ENCODE data around the gene RASSF5.
"Not testable (repeated sequence)": the region's sequence is repeated elsewhere in the genome, so short reads cannot be mapped to it uniquely, and the experiment has no call there.

The RASSF5 gene

DNA sequence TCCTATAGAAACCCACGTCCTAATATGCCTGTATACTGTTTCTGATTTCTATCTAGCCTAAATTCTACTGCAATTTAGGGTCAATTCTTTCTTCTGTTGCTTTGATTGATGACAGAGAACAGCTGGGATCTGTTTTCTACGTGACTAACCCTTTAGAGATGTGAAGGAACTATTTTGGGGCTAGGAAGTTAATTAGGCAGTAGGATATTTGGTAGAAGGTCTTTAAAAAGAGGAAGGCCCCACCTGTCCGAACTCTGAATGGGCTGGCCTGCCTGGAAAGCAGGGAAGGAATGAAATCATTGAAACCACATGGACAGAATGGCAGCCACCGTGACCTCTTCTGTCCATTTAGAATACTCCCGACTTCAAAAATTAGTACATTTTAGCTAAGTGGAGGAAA, 83.9 kb downstream of the RASSF5 start:
- DNase-seq, result no peak

DNA sequence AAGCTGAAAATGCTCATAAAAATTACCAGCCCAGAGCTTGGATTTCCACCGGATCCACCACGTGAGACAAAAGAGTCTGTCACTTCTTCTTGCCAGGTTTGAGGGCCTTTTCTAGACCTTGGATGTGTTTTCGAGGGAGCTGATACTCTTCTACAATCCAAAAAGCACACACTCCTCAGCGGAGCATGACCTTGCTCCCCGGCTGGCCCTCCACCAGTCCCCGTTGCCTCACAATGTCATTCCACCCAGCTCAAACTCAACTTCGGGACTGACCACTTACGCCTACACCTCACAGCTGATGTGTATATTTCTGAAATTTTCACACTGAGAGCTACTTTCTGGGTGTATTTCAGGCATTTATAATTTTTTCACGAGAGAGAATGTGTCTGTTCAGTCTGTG, 84.4 kb downstream of the RASSF5 start:
- DNase-seq, result no peak

DNA sequence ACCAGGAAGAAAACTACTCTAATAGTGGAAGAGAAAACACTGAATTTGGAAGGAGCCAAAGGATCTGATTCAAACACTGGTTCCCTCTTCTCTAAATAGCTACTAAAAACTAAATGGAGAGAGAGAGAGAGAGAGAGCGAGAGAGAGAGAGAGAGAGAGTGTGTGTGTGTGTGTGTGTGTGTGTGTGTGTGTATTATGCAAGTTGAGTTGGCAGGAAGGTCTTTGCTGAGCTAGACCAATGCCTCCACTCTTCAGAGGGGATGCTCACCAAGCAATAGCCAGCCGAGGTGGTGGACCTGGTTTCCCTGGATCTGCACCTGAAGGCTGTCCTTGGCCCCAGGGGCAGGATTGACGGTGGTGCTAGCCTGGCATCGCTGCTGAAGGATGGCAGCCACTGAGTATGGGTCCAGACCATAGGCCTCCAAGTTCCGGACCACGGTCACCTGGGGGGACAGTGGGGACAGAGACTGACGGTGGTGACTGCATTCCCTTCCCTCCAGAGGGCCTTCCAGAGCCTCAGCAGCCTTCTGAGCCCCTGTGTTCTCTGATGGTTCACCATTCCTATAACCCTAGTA, 86.1 kb downstream of the RASSF5 start:
- DNase-seq, result no peak

DNA sequence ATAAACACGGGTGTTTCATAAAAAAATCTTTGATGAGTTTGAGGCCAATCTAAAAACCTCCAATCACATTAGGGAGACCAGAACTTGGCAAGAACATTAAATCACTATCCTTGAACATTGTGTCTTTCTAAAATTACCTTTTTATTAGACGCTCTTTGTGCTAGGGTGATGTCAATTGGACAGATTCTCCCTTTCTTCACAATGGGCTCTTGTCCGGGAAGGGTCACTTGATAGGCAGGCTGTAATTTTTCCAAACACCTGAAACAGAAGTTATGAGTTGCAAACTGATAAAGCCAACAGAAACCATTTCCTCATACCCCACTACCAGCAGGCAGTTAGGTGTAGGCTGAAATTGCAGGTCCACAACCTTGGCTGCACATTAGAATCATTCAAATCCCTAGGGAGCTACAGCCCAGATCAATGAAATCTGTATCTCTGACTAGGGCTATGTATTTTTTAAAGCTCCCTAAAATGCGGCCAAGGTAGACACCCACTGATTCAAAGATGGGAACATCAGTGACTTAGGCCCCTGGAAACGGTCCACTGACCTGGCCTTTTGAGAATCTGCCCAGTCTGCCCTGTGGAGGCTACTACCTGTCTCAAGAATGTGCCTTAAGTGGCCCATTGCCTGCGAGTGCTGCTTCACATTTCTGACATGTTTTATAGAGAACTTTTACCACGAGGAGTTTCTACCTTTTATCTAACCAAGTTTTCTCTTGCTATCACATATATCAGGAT, 88.4 kb downstream of the RASSF5 start:
- no peak for DNase-seq

DNA sequence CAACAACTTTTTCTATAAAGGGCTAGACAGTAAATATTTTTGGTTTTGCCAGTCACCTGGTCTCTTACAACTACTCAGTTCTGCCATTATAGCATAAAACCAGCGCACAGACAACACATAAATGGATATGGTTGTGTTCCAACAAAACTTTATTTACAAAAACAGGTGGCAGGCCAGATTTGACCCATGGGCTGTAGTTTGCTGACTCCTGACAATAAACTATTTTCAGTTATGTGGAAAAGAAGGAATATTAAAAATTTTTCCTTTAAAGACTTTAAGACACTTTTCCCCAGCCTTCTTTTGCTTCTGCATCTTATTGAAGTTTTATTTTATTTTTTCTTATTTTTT, 89.0 kb downstream of the RASSF5 start:
- DNase-seq, result no peak

DNA sequence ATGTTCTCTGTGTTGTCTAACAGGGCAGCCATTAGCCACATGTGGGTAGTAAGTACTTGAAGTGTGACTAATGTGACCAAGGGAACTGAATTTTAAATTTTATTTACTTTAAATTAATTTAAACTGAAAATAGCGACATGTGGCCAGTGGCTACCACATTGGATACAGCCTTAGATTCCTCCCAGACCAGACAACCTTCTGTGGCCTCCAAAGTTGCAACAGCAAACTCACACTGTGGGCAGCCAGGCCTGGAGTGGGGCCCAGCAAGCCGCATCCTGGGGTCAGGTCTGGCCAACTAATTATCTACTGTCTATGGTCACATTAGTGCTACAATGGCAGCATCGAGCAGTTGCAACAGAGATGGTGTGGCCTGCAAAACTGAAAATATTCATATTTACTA, 93.2 kb downstream of the RASSF5 start:
- no peak for DNase-seq

DNA sequence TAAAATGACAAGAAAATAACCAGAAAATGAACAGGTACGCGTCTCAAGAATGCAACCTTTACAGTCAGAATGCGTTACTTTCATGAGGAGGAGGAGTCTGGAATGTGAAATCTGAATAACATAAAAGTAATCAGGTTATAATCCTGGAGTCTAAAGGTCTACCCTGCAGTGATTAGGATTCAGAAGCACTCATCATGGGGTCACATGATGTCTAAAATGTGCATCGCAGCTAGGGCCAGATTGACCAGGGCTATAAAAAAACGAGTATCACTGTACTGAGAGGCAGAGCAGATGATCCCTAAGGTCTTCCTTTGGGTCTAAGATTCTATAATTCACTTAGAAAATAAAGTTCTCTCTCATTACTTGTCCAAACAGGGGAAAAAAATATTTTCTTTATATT, 97.5 kb downstream of the RASSF5 start:
- DNase-seq, result no peak

DNA sequence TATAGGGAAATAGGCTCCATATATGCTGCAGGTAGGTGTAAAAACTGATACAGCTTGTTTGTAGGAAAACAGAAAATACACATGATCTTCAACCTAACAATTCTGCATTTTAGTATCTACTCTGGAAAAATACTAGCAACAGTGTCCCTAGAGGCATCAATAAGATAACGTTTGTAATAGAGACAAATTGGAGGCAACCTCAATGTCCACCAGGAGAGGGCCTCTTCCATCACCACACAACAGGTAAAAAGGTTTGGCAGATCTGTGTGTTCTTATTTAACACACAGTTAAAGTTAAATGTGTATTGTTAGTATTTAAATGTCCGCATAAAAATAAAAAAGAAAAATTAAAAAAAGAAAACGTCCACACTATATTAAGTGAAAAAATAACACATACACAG, 99.5 kb downstream of the RASSF5 start:
- DNase-seq, result no peak

DNA sequence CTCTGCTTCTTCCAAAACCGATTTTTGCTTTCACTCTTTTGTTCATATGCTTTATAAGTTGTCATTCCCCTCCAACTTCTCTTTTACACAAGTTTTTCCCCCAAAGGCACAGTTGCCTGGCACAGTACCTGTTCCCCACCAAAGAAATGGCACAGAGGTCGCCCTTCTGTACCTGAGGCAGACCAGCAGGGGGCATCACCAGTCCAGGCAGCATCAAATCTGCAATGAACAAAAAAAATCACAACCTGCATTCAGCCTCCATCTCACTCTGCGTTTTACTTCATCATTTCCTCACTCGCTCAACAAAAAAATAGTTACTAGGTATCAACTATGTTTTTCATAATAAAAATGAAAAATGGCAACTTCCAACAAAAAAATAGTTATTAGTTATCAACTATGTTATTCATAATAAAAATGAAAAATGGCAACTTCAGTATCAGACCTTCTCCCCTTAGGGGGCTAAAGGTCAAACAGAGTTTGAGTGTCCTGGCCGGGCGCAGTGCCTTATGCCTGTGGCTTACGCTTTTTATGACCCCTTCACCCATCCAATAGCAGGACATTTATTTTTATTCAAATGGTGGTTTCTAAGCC, 100.9 kb downstream of the RASSF5 start:
- no peak for DNase-seq

DNA sequence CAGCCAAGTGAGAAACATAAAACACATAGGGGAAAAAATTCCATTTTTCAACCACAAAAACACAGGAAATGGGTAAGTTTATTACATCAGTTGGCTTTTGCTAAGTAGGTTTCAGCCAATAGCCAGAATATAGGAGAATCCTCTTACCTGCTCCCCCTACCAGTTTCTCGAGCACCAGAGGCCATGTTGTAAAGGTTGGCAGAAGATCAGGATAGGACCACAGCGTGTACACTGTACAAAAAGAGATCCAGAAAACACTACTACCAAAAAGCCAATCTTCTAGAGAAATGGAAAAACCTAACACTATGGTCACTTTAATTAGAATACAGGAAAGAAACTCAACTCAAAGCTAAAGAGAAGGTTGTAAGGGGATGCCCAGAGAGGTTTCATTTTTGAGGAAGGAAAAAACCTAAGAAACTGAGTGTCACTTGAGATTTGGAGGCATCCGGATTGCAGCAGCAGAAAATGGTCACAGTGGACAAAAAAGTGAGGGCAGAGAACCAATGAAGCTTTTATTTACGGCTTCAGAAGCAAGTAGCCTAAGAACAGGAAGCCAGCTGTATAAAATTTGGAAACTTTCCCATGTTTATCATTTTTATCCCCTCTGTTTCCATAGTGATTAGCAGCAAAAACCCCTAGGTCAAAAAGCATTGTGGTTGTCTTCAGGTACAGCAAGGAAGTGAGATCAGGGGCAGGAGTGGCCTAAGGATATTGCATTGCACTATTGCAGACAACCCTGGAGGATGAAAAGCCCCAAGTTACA, 102.1 kb downstream of the RASSF5 start:
- DNase-seq, result no peak

DNA sequence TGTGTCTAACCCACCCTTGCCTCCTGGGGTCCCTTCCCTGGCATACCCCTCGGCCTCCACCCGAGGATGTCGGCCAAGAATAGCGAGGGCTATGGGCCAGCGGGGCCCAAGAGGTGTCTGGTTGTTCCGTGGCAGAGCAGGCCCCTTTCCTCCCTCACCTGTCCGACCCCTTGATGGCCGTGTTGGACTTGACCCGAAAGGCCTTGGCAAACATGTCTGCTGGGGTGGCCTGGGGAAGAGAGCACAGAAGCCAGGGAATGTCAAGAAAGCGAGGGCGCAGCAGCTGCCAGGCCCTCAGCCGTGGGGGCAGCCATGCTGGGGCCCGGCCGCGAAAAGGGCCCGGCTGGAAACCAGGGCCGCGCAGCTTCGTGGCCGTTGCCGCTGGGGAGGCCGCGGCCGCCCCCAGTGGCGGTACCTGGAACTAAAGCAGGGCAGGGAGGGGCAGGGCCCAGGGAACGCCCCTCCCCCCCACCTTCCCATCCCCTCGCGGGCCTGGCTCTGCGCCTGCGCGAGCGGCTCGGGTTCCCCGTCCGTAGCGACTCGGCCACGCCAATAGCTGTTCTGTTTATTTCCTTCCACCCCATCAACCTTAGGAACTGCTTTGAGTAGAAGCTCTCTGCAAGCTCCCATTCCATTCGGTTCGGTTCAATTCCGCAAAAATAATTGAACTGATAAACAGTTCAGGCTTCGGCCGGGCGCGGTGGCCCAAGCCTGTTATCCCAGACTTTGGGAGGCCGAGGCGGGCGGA, 105.0 kb downstream of the RASSF5 start, which contains the start of gene EIF2D:
Gene EIF2D (minus strand): TSS at position 337 of the 748 bp plus-strand sequence. CDS start 123 bp downstream, at position 214.
- DNase-seq, result peak; percentile 75

DNA sequence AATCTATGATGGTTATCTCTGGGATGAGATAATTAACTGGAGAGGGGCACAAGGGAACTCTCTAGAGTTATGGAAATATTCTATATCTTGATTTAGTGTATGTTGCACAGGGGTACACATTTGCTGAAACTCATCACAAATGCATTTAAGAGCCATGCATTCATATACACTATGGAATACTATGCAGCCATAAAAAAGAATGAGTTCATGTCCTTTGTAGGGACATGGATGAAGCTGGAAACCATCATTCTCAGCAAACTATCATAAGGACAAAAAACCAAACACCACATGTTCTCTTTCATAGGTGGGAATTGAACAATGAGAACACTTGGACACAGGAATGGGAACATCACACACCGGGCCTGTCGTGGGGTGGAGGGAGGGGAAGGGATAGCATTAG, 119.1 kb downstream of the RASSF5 start:
- DNase-seq, result not testable (repeated sequence)

DNA sequence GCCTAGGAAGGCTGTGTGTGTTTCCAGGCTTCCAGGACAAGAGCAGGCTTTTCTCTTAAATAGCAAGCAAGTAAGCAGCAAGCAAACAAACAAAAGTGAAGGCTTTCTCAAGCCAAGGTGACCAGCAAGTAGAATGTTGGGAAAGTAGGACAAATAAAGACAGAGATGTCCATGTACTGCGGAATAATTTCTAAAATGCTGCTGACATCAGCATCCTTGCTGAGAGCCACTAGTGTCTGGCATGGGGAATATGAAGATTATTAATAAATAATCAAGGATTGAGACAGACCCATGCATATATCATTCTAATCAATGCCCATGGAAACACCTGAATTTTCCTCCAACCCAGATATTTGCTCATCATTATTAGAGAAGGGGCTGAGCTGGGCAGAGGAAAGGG, 121.6 kb downstream of the RASSF5 start:
- no peak for DNase-seq

DNA sequence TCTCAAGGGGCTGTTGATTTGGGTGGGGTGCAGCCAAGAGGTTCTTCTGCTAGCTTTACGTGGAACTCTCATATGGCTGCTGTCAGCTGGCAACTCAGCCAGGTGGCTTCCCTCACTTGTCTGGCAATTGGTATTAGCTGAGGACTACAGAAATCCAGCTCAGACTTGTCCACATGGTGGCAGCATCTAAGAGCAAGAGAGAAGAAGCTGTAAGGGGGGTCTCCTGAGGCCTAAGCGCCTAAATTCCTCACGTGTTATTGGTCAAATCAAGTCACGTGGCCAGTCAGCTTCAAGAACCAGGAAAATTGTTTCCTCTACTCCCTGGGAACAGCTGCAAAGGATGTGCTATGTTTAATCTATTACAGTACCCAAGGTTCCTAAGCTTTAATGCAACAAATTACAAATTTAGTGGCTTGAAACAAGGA, 123.8 kb downstream of the RASSF5 start:
- DNase-seq, result peak; percentile 25

DNA sequence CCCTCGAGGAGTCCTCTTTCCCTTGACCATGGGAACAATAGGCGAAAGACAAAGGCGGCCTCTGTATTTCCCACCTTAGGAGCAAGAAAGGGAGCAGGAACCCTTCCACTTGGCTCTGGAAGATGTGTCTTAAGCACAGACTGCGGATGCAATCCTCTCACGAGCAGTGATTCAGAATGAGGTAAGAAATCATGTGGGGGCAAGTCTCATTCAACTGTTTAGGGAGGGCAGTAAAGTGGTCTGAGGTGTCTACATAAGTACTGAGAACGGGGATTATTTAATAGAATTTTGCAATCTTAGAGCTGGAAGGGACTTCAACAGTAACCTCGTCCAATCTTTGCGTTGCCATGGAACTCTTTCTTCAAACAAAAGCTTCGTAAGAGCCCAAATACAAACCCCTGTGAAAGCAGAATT, 126.4 kb downstream of the RASSF5 start:
- no peak for DNase-seq

DNA sequence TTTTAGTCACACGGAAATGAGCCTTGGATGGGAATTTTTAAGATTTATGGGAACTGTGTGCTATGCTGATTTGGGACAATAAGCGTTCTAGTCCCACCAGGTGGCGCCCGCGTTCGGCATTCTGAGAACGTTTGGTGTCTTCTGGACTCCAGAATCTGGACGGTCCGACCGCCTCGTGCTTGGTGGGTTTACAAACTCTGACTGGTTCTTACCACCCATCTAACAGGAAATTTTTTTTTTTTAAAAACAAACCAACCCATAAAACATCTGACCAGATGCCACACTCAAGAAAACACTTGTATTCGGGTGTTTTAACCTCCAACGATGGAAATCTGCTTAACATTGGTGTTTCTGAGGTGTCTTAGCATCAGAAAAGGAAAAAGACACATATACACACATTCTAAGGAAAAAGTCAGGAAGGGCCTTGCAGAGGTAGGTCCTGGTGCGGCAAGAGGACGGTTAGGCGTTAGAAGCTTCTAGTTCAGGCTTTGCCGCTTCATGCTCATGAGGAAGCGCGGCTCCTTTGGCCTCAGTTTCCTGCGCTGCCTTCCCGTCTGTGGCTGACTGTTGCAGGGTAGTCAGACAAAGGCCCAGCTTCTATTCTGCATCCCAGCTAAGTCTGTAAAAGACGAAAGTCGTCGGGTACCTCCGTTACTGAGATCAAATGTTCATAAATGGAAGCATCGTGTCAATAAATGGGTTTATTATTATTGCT, 127.2 kb downstream of the RASSF5 start:
- peak; percentile 56 for DNase-seq

DNA sequence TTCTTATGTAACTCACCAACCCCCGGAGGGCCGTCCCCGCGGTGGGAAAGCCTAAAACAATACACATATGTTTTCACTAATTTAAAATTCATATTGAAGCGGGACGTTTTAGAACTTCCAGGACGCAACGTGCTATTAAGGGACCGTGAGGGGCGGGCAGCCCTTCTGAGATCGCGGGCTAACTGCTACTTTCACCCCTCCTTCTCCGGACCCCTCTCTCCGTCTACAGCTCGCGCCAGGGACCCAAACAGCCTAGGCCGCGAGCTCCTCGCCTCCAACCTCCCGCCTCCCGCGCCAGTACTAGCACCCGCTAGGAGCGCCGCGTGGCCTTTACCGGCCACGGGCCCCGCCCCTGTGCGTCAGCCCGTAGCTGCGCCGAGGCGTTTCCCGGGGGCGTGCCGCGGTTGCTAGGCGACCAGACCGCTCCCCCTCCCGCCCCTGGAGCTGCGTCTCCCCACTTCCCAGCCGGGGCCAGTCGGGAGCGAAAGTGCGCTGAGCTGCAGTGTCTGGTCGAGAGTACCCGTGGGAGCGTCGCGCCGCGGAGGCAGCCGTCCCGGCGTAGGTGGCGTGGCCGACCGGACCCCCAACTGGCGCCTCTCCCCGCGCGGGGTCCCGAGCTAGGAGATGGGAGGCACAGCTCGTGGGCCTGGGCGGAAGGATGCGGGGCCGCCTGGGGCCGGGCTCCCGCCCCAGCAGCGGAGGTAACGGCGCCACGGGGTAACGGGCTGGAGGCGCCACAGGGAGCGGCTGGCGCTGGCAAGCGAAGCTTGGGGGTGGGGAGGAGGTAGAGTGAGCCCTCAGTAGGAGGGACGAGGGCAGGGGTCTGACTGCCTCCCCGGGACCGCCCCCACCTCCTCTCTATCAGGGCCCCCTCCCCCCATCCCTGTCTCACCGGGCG, 128.0 kb downstream of the RASSF5 start, which contains the start of gene DYRK3:
Gene DYRK3 (plus strand): TSS at position 457 of the 898 bp plus-strand sequence. CDS start 168 bp downstream, at position 625.
- peak; percentile 65 for DNase-seq

DNA sequence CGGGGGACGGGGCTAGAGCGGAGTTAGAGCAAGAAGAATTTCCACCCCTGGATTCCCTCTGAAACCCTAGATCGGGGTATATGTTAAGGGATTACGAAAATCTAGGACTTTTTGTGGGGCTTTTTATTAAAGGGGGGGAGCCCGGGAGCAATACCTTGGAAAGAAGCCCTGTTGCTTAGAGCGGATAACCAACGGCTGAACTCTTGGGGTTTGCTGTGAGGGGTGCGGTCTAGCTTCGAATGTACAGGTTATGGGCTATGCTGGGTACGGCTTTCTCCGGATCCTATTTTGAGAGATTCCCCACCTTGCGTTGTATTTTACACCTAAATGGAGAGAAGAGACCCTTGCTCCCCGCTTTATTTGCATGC, 128.6 kb downstream of the RASSF5 start:
- no peak for DNase-seq

DNA sequence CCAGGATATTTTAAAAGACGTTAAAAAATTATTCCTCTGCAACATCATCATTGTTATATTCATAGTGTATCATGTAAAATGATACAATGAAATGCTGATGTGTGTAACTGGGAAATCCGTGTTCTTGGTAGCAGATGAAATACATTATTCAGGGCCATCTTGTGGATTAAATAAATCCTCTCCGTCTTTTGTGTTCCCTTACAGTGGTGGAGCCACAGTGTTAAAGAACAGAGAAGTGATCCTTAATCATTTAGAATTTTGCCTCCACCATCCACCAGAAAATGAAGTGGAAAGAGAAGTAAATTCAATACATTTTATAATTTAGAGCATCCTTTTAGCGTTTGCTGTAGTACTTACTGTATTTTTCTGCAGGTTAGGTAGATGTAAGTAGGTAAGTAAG, 129.3 kb downstream of the RASSF5 start:
- DNase-seq, result no peak

DNA sequence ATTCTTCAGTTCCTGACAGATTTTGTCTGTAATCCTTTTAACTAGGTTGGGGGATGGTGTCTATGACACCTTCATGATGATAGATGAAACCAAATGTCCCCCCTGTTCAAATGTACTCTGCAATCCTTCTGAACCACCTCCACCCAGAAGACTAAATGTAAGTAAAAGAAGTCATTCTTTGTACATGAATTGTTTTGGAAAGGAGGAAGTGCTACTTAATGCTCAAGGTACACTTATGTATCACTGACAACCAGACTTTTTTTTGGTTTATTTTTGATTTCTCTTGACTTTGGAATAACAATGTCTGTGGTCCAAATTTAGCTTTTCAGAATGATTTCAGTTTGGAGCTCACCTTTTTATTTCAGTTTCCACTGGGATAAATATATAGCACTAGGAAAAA, 130.3 kb downstream of the RASSF5 start:
- DNase-seq, result no peak
